HuH-7.5 (cell line): ENCODE measurements around the gene TTLL3.
A peak's percentile ranks its signal among the peaks of the same experiment; 100 is the strongest.
"Not testable (repeated sequence)": the region's sequence is repeated elsewhere in the genome, so short reads cannot be mapped to it uniquely, and the experiment has no call there.

Experiments
- DNase-seq: peaks from one replicate; pipeline ENCODE4 v3.0.0; 2011; ENCODE audit warnings: low spot score

Gene TTLL3

DNA sequence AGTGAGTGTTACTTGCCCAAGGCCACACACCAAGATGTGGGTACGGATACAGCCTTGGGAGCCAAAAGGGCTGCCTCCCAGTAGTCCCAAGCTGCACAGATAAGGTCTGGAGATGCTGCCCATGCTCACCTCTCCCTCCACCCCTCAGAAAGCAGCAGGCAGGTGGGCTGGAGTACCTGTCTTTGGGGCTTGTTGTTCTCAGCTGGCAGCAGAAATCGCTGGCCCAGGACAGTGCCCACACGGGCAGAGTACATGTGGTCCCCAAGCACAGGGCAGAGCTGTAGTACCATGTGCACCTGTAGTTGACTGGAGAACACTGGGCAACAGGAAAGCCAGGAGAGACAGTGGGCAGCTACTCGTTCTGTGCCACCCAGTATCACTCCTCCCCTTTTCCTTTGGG, 28.8 kb downstream of the TTLL3 start:
- DNase-seq = no peak

DNA sequence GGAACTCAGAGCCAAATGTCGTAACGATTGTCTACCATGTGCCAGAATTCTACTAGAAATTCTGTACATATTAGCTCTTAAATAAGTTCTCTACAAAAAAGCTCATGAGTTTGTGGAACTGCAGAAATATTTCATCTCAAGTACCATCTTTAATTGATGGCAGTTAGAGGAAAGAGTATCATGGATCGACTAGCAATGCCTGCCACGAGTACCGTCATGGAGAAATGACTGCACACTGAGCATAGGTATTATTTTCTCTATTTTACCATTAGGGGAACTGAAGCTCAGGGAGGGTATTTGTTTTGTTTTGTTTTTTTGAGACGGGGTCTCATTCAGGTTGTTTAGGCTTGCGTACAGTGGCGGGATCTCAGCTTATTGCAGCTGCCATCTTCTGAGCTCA, 31.0 kb downstream of the TTLL3 start:
- DNase-seq = no peak

DNA sequence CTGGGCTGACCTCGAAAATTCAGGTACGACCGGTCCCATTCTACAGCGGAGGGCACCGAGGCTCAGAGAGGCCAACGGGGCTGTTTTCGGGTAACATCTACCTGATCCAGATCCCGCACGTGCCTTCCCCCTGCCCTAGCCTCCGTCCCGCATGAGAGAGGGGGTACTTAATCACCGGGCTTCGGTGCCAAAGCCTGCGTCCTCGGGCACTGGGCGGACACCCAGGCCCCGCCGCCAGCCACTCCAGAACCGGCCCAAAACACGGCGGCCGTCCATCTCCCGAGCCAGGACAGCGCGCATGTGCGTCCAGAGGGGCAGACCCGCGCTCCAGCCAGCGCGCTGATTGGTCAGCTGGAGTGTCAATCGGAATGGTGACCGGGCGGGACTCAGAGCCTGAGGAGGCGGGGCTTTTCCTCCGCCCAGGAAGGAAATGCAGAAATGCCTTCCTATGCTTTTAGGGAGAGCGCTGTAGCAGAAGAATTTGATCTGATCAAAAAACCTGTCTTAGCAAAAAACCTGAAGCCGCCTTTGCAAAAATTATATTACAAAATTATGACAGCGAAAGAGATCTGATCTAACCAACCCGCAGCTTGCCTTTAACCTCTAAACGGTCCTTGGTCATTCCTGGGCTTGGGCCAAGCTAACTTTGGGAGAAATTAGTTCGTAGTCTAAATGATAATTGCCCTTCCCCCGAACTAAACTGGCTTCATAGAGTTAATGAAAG, 33.8 kb downstream of the TTLL3 start, which contains the start of gene RPUSD3:
Gene RPUSD3 (minus strand): TSS at position 294 of the 724 bp plus-strand sequence. CDS start 18 bp downstream, at position 276.
- peak; percentile 100 for DNase-seq

GRCh38 chr3:9846231-9846630, 36.2 kb downstream of the TTLL3 start:
- no peak for DNase-seq

DNA sequence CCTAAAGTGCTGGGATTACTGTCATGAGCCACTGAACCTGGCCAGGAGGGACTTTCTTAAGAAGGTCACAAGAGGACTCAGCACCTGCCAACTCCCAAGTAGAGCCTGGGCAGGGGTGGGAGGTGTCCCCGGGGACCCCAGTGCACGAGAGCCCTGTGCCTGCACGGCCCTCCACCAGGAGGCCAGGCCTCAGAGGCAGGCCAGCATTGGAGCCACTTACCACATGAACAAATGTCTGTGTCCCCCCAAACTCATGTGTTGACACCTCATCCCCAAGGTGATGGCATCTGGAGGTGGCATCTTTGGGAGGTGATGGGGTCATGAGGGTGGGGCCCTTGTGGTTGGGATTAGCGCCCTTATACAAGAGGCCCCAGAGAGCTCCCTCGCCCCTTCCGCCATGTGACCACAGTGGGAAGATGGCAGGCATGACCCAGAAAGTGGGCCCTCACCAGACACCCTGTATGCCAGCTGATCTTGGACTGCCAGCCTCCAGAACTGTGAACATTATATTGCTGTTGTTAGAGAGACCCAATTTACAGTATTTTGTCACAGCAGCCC, 36.9 kb downstream of the TTLL3 start:
- no peak for DNase-seq

DNA sequence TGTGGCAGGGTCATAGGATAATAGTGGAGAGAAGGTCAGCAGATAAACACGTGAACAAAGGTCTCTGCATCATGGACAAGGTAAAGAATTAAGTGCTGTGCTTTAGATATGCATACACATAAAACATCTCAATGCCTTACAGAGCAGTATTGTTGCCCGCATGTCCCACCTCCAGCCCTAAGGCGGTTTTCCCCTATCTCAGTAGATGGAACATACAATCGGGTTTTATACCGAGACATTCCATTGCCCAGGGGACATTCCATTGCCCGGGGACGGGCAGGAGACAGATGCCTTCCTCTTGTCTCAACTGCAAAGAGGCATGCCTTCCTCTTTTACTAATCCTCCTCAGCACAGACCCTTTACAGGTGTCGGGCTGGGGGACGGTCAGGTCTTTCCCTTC, 37.8 kb downstream of the TTLL3 start:
- DNase-seq = not testable (repeated sequence)

- not testable (repeated sequence) for DNase-seq
Observed at GRCh38 chr3:9848860-9849259, 38.8 kb downstream of the TTLL3 start.

- not testable (repeated sequence) for DNase-seq
Observed at GRCh38 chr3:9851383-9851782, 41.3 kb downstream of the TTLL3 start.

GRCh38 chr3:9851926-9852325, 41.9 kb downstream of the TTLL3 start:
- DNase-seq = not testable (repeated sequence)

DNA sequence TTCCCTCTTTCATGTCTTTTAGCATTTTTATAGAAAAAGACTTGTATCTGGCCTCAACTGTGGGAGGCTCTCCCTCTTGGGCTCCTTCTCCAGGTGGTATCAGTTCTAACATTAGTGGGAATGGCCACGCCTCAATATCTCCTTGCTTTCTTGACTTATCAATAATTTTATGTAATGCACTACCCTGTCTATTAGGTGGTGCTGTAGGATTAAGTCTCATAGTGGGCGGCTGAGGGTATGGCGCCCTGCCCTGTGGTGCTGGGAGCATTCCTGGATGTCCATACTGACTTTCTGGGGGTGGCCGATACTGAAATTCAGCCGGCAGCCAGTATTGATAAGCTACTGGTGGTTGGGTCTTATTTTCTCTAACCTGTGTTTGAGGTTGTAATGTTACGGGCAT, 42.5 kb downstream of the TTLL3 start:
- no peak for DNase-seq

DNA sequence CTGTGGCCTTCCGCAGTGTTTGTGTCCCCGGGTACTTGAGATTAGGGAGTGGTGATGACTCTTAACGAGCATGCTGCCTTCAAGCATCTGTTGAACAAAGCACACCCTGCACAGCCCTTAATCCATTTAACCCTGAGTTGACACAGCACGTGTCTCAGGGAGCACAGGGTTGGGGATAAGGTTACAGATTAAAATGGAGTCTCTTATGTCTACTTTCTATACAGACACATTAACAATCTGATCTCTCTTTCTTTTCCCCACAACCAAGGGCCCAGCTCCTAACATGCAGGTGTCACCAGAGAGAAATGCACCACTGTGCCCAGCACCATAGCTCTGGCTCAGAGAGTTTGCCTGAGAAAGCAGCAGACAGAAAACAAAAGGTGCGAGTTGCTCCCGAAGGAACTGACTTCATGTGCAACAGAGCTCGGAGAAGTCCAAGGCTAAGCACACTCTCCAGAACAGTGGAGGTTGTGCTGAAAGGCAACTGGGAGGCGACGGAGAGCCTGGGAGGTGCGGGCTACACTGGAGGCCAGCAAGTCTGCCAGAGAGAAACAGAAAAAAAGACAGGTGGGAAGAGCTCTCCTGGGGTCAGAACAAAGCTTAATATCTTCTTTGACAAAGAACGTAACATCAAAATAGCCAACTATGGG, 44.4 kb downstream of the TTLL3 start:
- DNase-seq = not testable (repeated sequence)

DNA sequence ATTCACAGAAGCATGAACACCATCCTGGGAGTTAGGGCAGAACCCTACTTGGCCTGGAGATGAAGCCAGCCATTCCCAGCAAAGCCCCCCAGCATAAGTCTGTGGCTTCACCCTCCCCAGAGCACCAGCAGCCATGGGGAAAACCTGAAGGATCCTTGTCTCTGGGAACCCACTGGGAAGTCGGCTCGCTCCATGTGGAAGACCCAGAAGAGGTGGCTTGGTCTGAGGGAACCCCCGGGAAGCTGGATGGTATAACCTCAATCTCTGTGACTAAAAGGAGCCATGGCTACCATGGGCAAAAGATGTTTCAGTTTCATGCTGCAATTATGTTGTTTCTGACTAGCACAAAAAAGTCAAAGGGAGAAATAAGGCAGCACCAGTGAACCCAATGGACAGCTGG, 45.5 kb downstream of the TTLL3 start:
- no peak for DNase-seq

DNA sequence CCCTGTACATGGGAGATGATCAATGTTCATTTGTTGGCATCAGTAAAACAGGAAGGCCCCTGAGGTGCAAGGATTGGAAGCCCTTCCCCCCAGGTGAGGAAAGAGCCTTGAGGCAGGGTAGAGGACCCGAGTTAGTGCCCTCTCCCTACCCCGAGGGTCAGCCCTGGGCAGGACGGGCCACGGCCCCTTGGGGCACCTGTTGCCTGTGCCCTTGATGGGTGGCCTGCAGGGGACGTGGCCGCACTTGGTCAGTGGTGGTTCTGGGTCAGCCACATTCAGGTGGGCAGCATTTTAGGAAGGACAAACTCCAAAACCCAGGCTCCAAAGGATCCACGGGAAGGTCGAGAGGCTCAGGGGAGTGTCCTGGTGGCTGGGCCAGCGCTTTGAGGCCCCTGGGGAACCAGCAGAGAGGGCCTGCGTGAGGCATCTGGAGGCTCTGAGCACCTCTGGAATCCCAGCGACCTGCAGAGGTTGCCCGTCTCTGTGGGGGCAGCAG, 49.5 kb downstream of the TTLL3 start:
- no peak for DNase-seq

GRCh38 chr3:9861201-9861600, 51.1 kb downstream of the TTLL3 start:
- DNase-seq = no peak

DNA sequence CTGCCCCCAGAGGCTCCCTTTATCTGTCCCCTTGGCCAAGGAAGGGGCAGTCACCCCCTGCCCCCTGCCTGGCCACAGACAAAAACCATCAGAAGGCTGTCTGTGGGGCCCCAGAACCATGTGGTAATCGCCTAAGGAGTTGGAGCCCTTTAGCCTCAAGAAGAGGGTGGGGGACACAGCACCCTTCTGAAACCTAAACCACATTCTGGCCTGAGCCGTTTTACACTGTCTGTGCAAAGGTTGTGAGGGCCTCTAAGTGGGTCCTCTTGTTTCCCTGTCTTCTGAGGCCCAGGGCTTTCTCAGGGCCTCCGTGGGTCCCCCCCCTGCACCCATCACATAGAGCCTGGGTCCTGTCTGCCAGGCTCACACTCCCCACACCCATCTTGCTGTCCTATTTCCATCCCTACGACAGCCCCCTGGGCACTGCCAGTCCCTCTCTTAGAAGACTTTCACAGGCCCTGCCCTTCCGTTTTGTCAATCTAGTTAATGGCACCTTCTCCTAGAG, 51.6 kb downstream of the TTLL3 start:
- no peak for DNase-seq

GRCh38 chr3:9862391-9863057, 52.5 kb downstream of the TTLL3 start:
- DNase-seq = peak; percentile 95

DNA sequence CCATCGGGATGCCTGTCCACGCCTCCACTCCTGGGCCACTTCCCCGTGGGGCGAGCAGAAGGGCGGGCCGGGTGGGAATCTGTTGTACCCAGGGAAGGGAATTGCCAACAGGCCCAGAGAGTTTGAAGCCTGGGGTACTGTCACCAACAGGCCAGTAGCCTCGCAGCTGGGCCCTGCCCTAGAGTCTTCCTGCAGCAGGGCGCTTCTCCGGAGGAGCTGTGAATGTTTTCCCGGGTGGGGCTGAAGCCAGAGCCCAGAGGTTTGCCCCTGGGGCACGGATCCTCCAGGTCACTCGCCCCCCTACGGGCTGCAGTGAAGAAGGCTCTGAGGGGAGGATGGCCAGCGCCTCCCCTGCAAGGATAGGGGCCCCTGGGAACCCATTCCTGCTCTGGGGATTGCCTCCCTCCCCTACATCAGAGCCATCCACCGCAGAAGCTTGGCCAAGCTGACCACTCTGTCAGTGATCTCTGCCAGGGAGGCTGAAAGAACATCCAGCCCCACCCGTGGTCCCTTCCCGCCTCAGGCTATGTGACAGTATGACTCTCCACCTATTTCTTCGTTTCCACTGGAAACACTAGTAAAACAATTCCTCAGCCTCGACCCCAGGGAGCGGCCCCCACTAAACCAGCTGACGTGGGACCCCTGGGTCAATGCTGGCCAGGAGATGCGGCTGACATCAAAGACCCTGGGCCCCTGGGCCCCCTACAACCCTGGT, 53.2 kb downstream of the TTLL3 start:
- DNase-seq = no peak

DNA sequence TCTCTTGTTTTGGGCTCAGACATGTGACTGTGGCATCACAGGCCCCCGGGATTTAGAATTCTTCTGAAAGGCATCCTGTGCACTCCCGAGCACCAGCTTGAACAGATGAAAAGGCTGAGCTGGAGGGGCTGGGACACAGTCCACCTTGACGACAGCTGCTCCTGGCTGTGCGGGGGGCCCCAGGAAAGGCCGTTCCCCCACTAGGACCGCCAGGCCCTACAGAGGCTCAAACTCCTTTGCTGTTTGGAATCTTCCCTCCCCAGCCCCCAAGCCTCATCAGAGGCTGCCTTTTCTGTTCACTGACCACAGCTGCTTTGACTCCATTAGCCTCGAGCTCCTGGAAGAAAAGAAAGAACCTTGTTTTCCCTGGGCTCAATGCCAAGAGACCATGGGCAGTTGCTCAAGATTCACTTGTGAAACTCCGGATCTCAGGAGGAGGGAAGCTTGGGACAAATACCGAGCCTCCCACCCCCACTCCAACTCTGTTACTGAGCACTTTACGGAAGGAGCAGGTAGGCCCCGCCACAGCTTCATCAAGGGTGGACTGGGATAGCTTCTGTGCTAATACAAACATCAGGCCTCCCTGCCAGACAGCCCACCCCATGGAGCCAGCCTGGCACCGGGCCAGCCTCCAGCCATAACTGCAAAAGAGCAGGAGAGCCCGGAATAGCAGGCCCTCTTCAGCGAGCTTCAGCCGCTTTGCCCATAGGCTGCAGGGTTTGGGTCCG, 54.3 kb downstream of the TTLL3 start:
- DNase-seq = no peak

DNA sequence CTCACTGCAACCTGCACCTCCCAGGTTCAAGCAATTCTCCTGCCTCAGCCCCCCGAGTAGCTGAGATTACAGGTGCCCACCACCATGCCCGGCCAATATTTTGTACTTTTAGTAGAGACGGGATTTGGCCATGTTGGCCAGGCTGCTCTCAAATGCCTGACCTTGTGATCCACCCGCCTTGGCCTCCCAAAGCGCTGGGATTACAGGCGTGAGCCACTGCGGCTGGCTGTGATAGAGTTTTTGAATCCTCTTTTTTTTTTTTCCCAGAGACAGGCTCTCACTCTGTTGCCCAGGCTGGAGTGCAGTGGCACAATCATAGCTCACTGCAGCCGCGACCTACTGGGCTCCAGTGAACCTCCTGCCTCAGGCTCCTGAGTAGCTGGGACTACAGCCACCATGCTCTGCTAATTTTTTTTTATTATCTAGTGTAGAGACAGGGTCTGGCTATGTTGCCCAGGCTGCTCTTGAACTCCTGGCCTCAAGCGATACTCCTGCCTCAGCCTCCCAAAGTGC, 55.1 kb downstream of the TTLL3 start:
- not testable (repeated sequence) for DNase-seq

DNA sequence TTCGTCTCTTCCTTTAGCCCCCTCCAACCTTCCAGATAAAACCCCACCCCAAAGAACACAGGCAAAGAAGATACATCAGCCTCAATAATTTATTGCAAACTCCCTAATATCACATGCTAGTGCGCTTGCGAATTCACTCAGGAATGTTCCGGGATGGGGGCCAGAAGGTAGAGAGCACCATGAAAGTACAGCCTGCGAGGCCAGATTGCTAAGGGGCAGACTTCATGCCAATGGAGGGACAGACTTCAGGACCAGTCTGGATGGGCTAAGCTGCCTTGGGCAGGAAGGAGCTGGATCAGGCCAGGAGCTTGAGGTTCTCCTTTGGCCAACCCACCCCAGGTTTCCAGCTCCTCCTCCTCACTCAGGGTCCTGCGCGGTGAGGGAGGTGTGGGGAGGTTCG, 56.6 kb downstream of the TTLL3 start:
- DNase-seq = no peak

- no peak for DNase-seq
Observed at GRCh38 chr3:9867106-9867505, 57.0 kb downstream of the TTLL3 start.
